B cell (primary cell): Measurements from ENCODE around the gene MTUS2. TPM values are rescaled to one million over a fixed set of nuclear protein-coding genes. Genes with fewer than 3 reads are reported as not detected.

Experiments used
- ATAC-seq: fragments of 200-7000 bp; cut with Tn5 transposase; one replicate; pipeline ENCODE4 v1.10.0; 2021; ENCODE audit warnings: low read depth, mild to moderate bottlenecking, moderate number of reproducible peaks, moderate library complexity
- CTCF ChIA-PET: fragments of 350-600 bp; sonication (Branson Sonifier 250); formaldehyde crosslinking; loops from one replicate; lab custom pipeline; 2021; ENCODE audit warnings: antibody characterized with exemption, inconsistent platforms; lab: Charles Lee
- POLR2A ChIA-PET: fragments of 350-600 bp; sonication (Branson Sonifier 250); formaldehyde crosslinking; loops from one replicate; lab custom pipeline; 2021; ENCODE audit warnings: antibody characterized with exemption; lab: Charles Lee
- DNase-seq: peaks from one replicate; pipeline ENCODE4 v3.0.0; 2013
- H2AFZ ChIP-seq: 2 replicates; pipeline ENCODE4 v1.6.1; 2012; ENCODE audit warnings: mild to moderate bottlenecking, low read depth, low read length; ENCODE audit not compliant: insufficient read depth, poor library complexity, severe bottlenecking
- H3K27ac ChIP-seq, 2 donors: 1 replicate in 1 of 2; 2 replicates in 1 of 2; pipeline ENCODE4 v1.5.1; 2012 to 2013; ENCODE audit warnings: low read length in 2 of 2, mild to moderate bottlenecking in 2 of 2, moderate library complexity in 1 of 2
- H3K27me3 ChIP-seq, 4 experiments: fragments of 200-600 bp in 1 of 4; sonication (generic) in 1 of 4; replicated peaks in 1 of 4; 1 replicate in 2 of 4; 2 replicates in 2 of 4; pipeline versions ENCODE4 v1.6.1 to v1.7.0; 2013 to 2016; ENCODE audit warnings: low read length in 3 of 4, mild to moderate bottlenecking in 2 of 4, mixed read lengths in 1 of 4, moderate library complexity in 1 of 4; ENCODE audit not compliant: insufficient read depth in 4 of 4, control insufficient read depth in 3 of 4; ENCODE audit errors: control extremely low read depth in 1 of 4
- H3K36me3 ChIP-seq, 2 experiments: replicated peaks in 1 of 2; 1 replicate in 1 of 2; 2 replicates in 1 of 2; pipeline versions ENCODE4 v1.6.1 to v1.7.1; 2013; ENCODE audit warnings: low read length in 1 of 2; ENCODE audit not compliant: insufficient read depth in 2 of 2, control insufficient read depth in 1 of 2; ENCODE audit errors: control extremely low read depth in 1 of 2, extremely low read depth in 1 of 2
- H3K4me1 ChIP-seq, 2 donors: fragments of 200-600 bp in 1 of 2; sonication (generic) in 1 of 2; 1 replicate in 1 of 2; 2 replicates in 1 of 2; pipeline versions ENCODE4 v1.5.1 to v1.6.1; 2013 to 2017; ENCODE audit warnings: low read length in 2 of 2; ENCODE audit not compliant: control insufficient read depth in 2 of 2, insufficient read depth in 2 of 2
- H3K4me2 ChIP-seq: replicated peaks from 2 replicates; pipeline ENCODE3; 2012; ENCODE audit warnings: mild to moderate bottlenecking, low read depth, low read length; ENCODE audit not compliant: poor library complexity, severe bottlenecking
- H3K4me3 ChIP-seq, 5 experiments: fragments of 200-600 bp in 1 of 5; sonication (generic) in 1 of 5; 1 replicate in 3 of 5; 2 replicates in 2 of 5; pipeline versions ENCODE4 v1.5.1 to v1.7.0; 2011 to 2016; ENCODE audit warnings: low read length in 4 of 5, mild to moderate bottlenecking in 4 of 5, low read depth in 2 of 5, control low read depth in 1 of 5, moderate library complexity in 1 of 5; ENCODE audit not compliant: insufficient read depth in 1 of 5; ENCODE audit errors: control extremely low read depth in 1 of 5, extremely low read depth in 1 of 5
- H3K79me2 ChIP-seq: fragments of 200-600 bp; sonication (generic); one replicate; pipeline ENCODE4 v1.6.0; 2016; ENCODE audit warnings: low read length; ENCODE audit not compliant: control insufficient read depth, insufficient read depth
- H3K9ac ChIP-seq: fragments of 200-600 bp; sonication (generic); 2 replicates; pipeline ENCODE4 v1.6.1; 2017; ENCODE audit warnings: mild to moderate bottlenecking, low read length, moderate library complexity
- H3K9me3 ChIP-seq, 3 donors: one replicate each; pipeline versions ENCODE4 v1.6.1 to v1.7.1; 2013; ENCODE audit warnings: low read length in 2 of 3; ENCODE audit not compliant: control insufficient read depth in 2 of 3, insufficient read depth in 1 of 3; ENCODE audit errors: control extremely low read depth in 1 of 3
- H4K20me1 ChIP-seq: 2 replicates; pipeline ENCODE4 v1.6.0; 2012; ENCODE audit warnings: mild to moderate bottlenecking, low read length; ENCODE audit not compliant: insufficient read depth, control insufficient read depth, poor library complexity, severe bottlenecking
- H3K27ac Mint-ChIP-seq: one replicate; pipeline ENCODE4 v1.8.0; 2021; ENCODE audit warnings: mixed read lengths
- H3K27me3 Mint-ChIP-seq: one replicate; pipeline ENCODE4 v1.8.0; 2021; ENCODE audit warnings: mixed read lengths
- H3K4me1 Mint-ChIP-seq: one replicate; pipeline ENCODE4 v1.8.0; 2021; ENCODE audit warnings: mixed read lengths
- H3K4me3 Mint-ChIP-seq: one replicate; pipeline ENCODE4 v1.8.0; 2021; ENCODE audit warnings: mixed read lengths
- H3K9me3 Mint-ChIP-seq: one replicate; pipeline ENCODE4 v1.8.0; 2022; ENCODE audit warnings: mixed read lengths; ENCODE audit not compliant: insufficient read depth
- EZH2 ChIP-seq: IDR thresholded peaks from 2 replicates; pipeline ENCODE4 v1.6.1; 2012; ENCODE audit warnings: borderline replicate concordance, low read depth, mild to moderate bottlenecking, moderate library complexity, low read length; ENCODE audit not compliant: insufficient read depth, poor library complexity, severe bottlenecking
- WGBS: methylation state at CpG from one replicate; pipeline ENCODE4 v1.1.5; 2013; ENCODE audit warnings: missing lambda C conversion rate; ENCODE audit not compliant: insufficient coverage; 5-methylcytosine and 5-hydroxymethylcytosine counted together
- intact Hi-C: fragments of 100-400 bp; cut with micrococcal nuclease; formaldehyde crosslinking; loops from one replicate; pipeline ENCODE4 v1.10.0; 2022
- polyA plus RNA-seq: library from polyadenylated mRNA; depleted of rRNA; stranded (reverse); fragments of >200 nt; gene quantifications from 2 replicates; pipeline ENCODE4 v1.2.3, GENCODE V29; 2012
- total RNA-seq, 2 donors: library from RNA; stranded (reverse); fragments of 120-200 nt in 1 of 2; gene quantifications; 1 replicate in 1 of 2; 2 replicates in 1 of 2; pipeline versions ENCODE4 v1.2.3 to v1.2.4, GENCODE V29; 2013 to 2022
- TF ChIP-seq, protein P1 (sequence below): fragments of 200-600 bp; IDR thresholded peaks from one replicate; pipeline ENCODE4 v1.8.0; 2022; ENCODE audit warnings: antibody characterized with exemption, mild to moderate bottlenecking

MTUS2 gene
- total and polyA plus RNA-seq, 2 donors (not counting 1 experiment from before 2014, with no cell fraction given), result 0.12 TPM; not detected in 1

DNA sequence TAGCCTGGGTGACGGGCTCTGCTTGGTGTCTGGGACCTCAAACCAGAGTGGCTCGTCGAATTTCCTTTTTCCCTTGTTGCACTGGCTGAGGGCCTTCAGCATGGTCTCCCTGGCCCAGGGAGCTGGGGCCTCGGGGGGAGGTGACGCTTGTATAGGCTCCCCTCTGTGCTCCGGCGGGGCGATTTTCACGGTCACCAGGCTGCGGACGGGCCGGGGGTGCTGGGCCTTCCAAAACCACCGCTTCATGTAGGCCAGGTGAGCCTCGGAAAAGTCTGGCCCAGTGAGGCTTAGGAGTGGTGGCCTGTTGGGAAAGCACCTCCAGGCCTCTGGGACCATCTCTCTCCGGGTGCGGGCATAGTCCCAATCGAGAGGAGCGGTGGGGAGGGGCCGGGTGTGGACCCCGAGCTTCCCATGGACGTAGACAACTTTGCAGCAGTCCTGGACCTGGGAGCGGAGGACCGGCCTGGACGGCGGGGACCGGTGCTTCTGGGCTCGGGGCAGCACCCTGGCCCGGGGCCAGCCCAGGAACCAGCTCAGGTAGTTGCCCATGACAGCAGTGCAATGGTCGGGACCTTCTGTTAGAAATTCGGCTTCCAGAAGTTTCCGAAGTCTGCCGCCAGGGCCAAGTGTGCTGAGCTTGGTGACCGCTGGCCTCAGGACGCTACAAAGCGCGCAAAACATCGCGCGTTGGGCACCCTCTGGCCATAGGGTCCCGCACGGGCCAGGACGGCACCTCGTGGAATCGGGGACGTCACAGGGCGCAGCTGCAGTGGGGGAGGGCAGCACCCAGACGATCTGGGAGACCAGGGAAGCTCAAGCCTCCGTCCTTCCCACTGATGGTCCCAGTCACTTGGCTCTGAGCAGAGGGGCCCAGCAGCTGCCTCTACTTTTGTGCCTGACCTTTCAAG is 41.6 kb upstream of the MTUS2 start:
- ATAC-seq, result no peak
- no peak for DNase-seq
- H3K4me2 ChIP-seq, result no peak overlapping the region
- no peak overlapping the region for H3K4me3 ChIP-seq
- peaks cover 53% of the 10 kb centered on the region for H3K27me3 Mint-ChIP-seq
- no peaks in the 10 kb centered on the region for H3K4me1 Mint-ChIP-seq
- no peaks in the 10 kb centered on the region for H3K4me1 ChIP-seq
- H3K4me3 Mint-ChIP-seq, result no peak overlapping the region
- H3K9ac ChIP-seq, result no peak overlapping the region
- H3K36me3 ChIP-seq, result no peaks in the 10 kb centered on the region
- POLR2A ChIA-PET, result no interaction called here
- no peak for TF ChIP-seq EZH2
- TF ChIP-seq, protein P1, sequence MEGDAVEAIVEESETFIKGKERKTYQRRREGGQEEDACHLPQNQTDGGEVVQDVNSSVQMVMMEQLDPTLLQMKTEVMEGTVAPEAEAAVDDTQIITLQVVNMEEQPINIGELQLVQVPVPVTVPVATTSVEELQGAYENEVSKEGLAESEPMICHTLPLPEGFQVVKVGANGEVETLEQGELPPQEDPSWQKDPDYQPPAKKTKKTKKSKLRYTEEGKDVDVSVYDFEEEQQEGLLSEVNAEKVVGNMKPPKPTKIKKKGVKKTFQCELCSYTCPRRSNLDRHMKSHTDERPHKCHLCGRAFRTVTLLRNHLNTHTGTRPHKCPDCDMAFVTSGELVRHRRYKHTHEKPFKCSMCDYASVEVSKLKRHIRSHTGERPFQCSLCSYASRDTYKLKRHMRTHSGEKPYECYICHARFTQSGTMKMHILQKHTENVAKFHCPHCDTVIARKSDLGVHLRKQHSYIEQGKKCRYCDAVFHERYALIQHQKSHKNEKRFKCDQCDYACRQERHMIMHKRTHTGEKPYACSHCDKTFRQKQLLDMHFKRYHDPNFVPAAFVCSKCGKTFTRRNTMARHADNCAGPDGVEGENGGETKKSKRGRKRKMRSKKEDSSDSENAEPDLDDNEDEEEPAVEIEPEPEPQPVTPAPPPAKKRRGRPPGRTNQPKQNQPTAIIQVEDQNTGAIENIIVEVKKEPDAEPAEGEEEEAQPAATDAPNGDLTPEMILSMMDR, result no peak
- peaks cover 0 to 6% (median 0%) of the 10 kb centered on the region in 4 experiments for H3K27me3 ChIP-seq
- H3K27ac Mint-ChIP-seq, result no peak overlapping the region
- whole genome bisulfite sequencing, result 96% methylated on average over 48 of the region's 48 CpGs
- CTCF ChIA-PET, result no interaction called here
- H3K79me2 ChIP-seq, result no peaks in the 10 kb centered on the region
- H3K9me3 ChIP-seq, result peaks cover 0 to 26% (median 2%) of the 10 kb centered on the region in 3 donors
- H4K20me1 ChIP-seq, result no peaks in the 10 kb centered on the region
- H3K9me3 Mint-ChIP-seq, result peaks cover 6% of the 10 kb centered on the region
- intact Hi-C loops, result no loop called here
- no peak overlapping the region for H2AFZ ChIP-seq
- H3K27ac ChIP-seq, result no peak overlapping the region

DNA sequence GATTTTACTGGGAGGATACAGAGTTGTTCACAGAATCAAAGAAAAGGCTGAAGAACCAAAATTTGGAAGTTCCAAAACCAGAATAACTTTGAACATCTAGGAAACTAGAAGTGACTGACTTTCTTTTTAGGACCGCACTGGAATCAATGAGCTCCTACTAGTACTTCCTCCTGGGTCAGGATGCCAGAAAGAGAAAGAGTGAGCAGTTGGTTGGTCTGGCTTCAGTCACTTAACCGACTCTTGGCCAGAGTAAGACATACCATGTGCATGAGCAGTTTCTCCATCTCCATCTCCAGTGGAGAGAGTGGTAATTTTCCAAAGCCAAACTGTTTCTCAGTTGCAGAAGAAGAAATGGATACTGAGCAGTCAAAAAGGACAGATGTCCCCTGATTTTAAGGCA is 27.1 kb upstream of the MTUS2 start:
- intact Hi-C loops, result loop anchor here (10.0 kb wide), 2 partner anchors 728 to 1418 kb away; no protein-coding TSS in a partner anchor
- peaks cover 3% of the 10 kb centered on the region for H3K4me1 Mint-ChIP-seq
- DNase-seq, result no peak
- H3K27me3 Mint-ChIP-seq, result peaks cover 48% of the 10 kb centered on the region
- H3K4me2 ChIP-seq, result no peak overlapping the region
- H4K20me1 ChIP-seq, result no peaks in the 10 kb centered on the region
- no peak overlapping the region for H3K27ac Mint-ChIP-seq
- no peak overlapping the region for H3K27ac ChIP-seq
- no peak for ATAC-seq
- H3K9ac ChIP-seq, result no peak overlapping the region
- H3K79me2 ChIP-seq, result no peaks in the 10 kb centered on the region
- no peaks in the 10 kb centered on the region for H3K36me3 ChIP-seq
- no CpG with 5 or more reads among the region's 2 CpGs for WGBS
- POLR2A ChIA-PET, result no interaction called here
- H3K4me3 Mint-ChIP-seq, result no peak overlapping the region
- TF ChIP-seq EZH2, result no peak
- TF ChIP-seq, protein P1, result no peak
- H2AFZ ChIP-seq, result no peak overlapping the region
- H3K27me3 ChIP-seq, result peaks cover 0 to 9% (median 2%) of the 10 kb centered on the region in 4 experiments
- CTCF ChIA-PET, result interaction anchor here (4.2 kb wide), 1 partner anchor 468 kb away, joined by 36 read pairs; no protein-coding TSS in a partner anchor
- no peaks in the 10 kb centered on the region for H3K9me3 Mint-ChIP-seq
- H3K4me1 ChIP-seq, result peaks cover 0 to 5% of the 10 kb centered on the region in 2 donors
- H3K9me3 ChIP-seq, result peaks cover 0 to 4% (median 0%) of the 10 kb centered on the region in 3 donors
- no peak overlapping the region for H3K4me3 ChIP-seq
